Ovary (tissue), 3 donors: ENCODE results near the gene CFAP73.

Experiments used
- EP300 ChIP-seq: sonication (generic); formaldehyde crosslinking; IDR thresholded peaks from one replicate; pipeline ENCODE4 v1.6.1; 2017; ENCODE audit warnings: antibody characterized with exemption
- POLR2A ChIP-seq: fragments of 450-650 bp; IDR thresholded peaks from one replicate; pipeline ENCODE4 v1.6.1; 2017; ENCODE audit warnings: antibody characterized with exemption, mild to moderate bottlenecking, moderate library complexity
- TF ChIP-seq, protein P1 (sequence below), 3 donors: fragments of 450-650 bp in 2 of 3; fragments of 200-600 bp in 1 of 3; IDR thresholded peaks; one replicate each; pipeline versions ENCODE4 v1.5.1 to v1.8.0; 2016 to 2022; ENCODE audit warnings: antibody characterized with exemption in 3 of 3, mild to moderate bottlenecking in 1 of 3
- donor health status: DM: no; HTN: no; CAD: no.

DNA sequence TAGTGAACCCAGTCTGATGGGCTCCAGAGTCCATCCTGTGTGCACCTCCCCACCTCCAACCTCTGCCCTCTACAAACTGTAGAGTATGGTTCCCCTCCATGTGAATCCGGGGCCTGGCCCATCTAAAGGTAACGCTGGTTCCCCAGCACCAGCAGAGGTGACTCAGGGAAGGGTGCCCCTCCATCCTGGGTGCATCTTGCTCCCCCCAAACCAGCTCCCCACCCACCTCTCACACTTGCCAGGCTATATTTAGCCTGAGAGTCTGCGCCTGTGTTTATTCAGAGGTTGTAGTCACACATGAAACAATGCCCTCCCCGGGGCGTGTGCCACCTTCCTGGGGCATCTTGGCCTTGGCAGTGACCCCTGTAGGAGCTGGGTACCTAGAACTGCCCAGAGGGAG lies 40.2 kb upstream of the CFAP73 start:
- TF ChIP-seq, protein P1, sequence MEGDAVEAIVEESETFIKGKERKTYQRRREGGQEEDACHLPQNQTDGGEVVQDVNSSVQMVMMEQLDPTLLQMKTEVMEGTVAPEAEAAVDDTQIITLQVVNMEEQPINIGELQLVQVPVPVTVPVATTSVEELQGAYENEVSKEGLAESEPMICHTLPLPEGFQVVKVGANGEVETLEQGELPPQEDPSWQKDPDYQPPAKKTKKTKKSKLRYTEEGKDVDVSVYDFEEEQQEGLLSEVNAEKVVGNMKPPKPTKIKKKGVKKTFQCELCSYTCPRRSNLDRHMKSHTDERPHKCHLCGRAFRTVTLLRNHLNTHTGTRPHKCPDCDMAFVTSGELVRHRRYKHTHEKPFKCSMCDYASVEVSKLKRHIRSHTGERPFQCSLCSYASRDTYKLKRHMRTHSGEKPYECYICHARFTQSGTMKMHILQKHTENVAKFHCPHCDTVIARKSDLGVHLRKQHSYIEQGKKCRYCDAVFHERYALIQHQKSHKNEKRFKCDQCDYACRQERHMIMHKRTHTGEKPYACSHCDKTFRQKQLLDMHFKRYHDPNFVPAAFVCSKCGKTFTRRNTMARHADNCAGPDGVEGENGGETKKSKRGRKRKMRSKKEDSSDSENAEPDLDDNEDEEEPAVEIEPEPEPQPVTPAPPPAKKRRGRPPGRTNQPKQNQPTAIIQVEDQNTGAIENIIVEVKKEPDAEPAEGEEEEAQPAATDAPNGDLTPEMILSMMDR (IDR thresholded peaks at IDR 0.05), result no peak
- no peak for TF ChIP-seq POLR2A
- TF ChIP-seq EP300, result no peak
